Spleen (tissue), 11 donors: Measurements from ENCODE around the gene SDC1. TPM values are rescaled to one million over a fixed set of nuclear protein-coding genes. Genes with fewer than 3 reads are reported as not detected.

ENCODE experiments used
- DNase-seq: peaks from one replicate; pipeline ENCODE4 v3.0.0-alpha.2; 2020
- H3K27ac ChIP-seq, 8 donors: fragments of 200-600 bp; sonication (generic) in 7 of 8; 1 replicate in 4 of 8; 2 replicates in 4 of 8; pipeline versions ENCODE4 v1.5.0 to v1.8.0; 2016 to 2021; ENCODE audit warnings: inconsistent platforms in 4 of 8, mild to moderate bottlenecking in 4 of 8, moderate library complexity in 1 of 8
- H3K27me3 ChIP-seq, 7 donors: fragments of 200-600 bp; sonication (generic) in 6 of 7; replicated peaks in 1 of 7; 1 replicate in 4 of 7; 2 replicates in 3 of 7; pipeline versions ENCODE4 v1.5.0 to v1.8.0; 2016 to 2021; ENCODE audit warnings: inconsistent platforms in 3 of 7, mild to moderate bottlenecking in 1 of 7
- H3K36me3 ChIP-seq, 6 donors: fragments of 200-600 bp; sonication (generic) in 5 of 6; 1 replicate in 4 of 6; 2 replicates in 2 of 6; pipeline versions ENCODE4 v1.5.0 to v1.8.0; 2016 to 2021; ENCODE audit warnings: inconsistent platforms in 2 of 6
- H3K4me1 ChIP-seq, 6 donors: fragments of 200-600 bp; sonication (generic) in 5 of 6; 1 replicate in 3 of 6; 2 replicates in 3 of 6; pipeline versions ENCODE4 v1.5.0 to v1.8.0; 2016 to 2021; ENCODE audit warnings: inconsistent platforms in 3 of 6
- H3K4me3 ChIP-seq, 8 donors: fragments of 200-600 bp; sonication (generic) in 7 of 8; 1 replicate in 4 of 8; 2 replicates in 4 of 8; pipeline versions ENCODE4 v1.5.0 to v1.8.0; 2016 to 2021; ENCODE audit warnings: inconsistent platforms in 4 of 8, mild to moderate bottlenecking in 4 of 8, moderate library complexity in 2 of 8
- H3K9me3 ChIP-seq, 8 donors: fragments of 200-600 bp; sonication (generic) in 7 of 8; 1 replicate in 4 of 8; 2 replicates in 4 of 8; pipeline versions ENCODE4 v1.5.0 to v1.8.0; 2016 to 2021; ENCODE audit warnings: inconsistent platforms in 4 of 8
- POLR2A ChIP-seq, 3 donors: fragments of 450-650 bp; IDR thresholded peaks; one replicate each; pipeline ENCODE4 v1.5.1; 2017; ENCODE audit warnings: antibody characterized with exemption in 3 of 3, mild to moderate bottlenecking in 1 of 3
- POLR2AphosphoS5 ChIP-seq, 3 donors: sonication (generic); formaldehyde crosslinking; IDR thresholded peaks; one replicate each; pipeline ENCODE4 v1.5.1; 2017; ENCODE audit warnings: antibody characterized with exemption in 3 of 3
- WGBS, 5 donors: extraction: QIAGEN DNeasy Blood & Tissue Kit in 3 of 5; methylation state at CpG; one replicate each; pipeline versions ENCODE4 v1.1.5 to v1.1.7; 2013 to 2018; 5-methylcytosine and 5-hydroxymethylcytosine counted together
- intact Hi-C: fragments of 100-400 bp; cut with DNase I; formaldehyde crosslinking; loops from one replicate; pipeline ENCODE4 v1.15.0; 2023; ENCODE audit warnings: low total_unique reads
- polyA plus RNA-seq, 3 donors: library from polyadenylated mRNA; stranded (reverse); fragments of 200-250 nt; gene quantifications; one replicate each; pipeline ENCODE4 v1.2.1, GENCODE V29; 2013
- total RNA-seq, 7 donors: library from RNA; depleted of rRNA in 3 of 7; stranded (reverse); fragments of >200 nt in 3 of 7; fragmentation: NEBNext Ultra II Directional in 4 of 7; extraction: Animal tissue kit (Norgen Biotek cat#: 25700) in 4 of 7; gene quantifications; one replicate each; pipeline versions ENCODE4 v1.1.0 to v1.2.1, GENCODE V29; 2016 to 2021
- TF ChIP-seq, protein P1 (sequence below), 11 experiments: fragments of 200-600 bp in 7 of 11; fragments of 450-650 bp in 4 of 11; sonication (generic) in 4 of 11; IDR thresholded peaks in 8 of 11; conservative IDR thresholded peaks in 3 of 11; 1 replicate in 7 of 11; 2 replicates in 4 of 11; pipeline versions ENCODE4 v1.4.0 to v1.8.0; 2016 to 2021; ENCODE audit warnings: antibody characterized with exemption in 11 of 11, inconsistent platforms in 4 of 11, mild to moderate bottlenecking in 1 of 11
- donor health status: healthy with polysubstance abuse.
- donor health status: DM: no; HTN: no; CAD: no; lungs with moderate emphysema.
- donor health status: DM: no; HTN: no; CAD: no.
- donor health status: Bipolar disorder and iron deficiency.
- donor health status: healthy.
- donor health status: DM: no; HTN: no; CAD: no.
- donor health status: DM: yes; HTN: yes; CAD: no.

The SDC1 gene
- total and polyA plus RNA-seq, 10 donors, result 0.54 to 43.8 (median 15.3) TPM

DNA sequence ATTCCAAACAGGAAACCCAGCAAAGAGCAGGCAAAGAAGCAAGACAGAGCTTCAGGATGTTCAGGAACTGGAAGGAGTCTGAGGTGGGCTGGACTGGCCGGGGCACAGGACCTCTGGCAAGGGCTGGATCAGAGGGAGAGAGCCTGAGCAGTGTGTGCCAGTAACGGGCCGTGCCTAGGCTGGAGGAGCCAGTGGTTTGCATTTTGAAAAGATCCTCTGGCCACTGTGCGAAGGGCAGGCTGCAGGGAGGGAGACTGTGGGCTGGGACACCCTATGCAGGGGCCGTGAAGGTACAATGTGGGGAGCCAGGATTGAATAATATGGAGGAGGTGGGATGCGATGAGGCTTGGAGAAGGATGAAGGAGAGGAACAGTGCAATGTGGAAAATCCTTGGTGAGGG is 6.2 kb upstream of the SDC1 start:
- Histone ChIP-seq H3K27me3 (peaks cover 0 to 42% (median 12%) of the 10 kb centered on the region in 7 donors), H3K27ac (no peak overlapping the region), H3K36me3 (no peaks in the 10 kb centered on the region), H3K4me3 (no peak overlapping the region), H3K4me1 (peaks cover 0 to under 1% (median 0%) of the 10 kb centered on the region in 6 donors), H3K9me3 (no peaks in the 10 kb centered on the region)
- DNase-seq, result no peak
- intact Hi-C loops, result no loop called here
- 82 to 92% (median 86%) methylated on average over 6 of the region's 6 CpGs for WGBS, 5 donors
- TF ChIP-seq POLR2A (IDR thresholded peaks at IDR 0.05) (no peak), POLR2AphosphoS5 (IDR thresholded peaks at IDR 0.05) (no peak)
- TF ChIP-seq, protein P1, sequence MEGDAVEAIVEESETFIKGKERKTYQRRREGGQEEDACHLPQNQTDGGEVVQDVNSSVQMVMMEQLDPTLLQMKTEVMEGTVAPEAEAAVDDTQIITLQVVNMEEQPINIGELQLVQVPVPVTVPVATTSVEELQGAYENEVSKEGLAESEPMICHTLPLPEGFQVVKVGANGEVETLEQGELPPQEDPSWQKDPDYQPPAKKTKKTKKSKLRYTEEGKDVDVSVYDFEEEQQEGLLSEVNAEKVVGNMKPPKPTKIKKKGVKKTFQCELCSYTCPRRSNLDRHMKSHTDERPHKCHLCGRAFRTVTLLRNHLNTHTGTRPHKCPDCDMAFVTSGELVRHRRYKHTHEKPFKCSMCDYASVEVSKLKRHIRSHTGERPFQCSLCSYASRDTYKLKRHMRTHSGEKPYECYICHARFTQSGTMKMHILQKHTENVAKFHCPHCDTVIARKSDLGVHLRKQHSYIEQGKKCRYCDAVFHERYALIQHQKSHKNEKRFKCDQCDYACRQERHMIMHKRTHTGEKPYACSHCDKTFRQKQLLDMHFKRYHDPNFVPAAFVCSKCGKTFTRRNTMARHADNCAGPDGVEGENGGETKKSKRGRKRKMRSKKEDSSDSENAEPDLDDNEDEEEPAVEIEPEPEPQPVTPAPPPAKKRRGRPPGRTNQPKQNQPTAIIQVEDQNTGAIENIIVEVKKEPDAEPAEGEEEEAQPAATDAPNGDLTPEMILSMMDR (IDR thresholded peaks at IDR 0.05 in 8 of 11, conservative IDR thresholded peaks at IDR 0.05 in 3 of 11), result no peak

DNA sequence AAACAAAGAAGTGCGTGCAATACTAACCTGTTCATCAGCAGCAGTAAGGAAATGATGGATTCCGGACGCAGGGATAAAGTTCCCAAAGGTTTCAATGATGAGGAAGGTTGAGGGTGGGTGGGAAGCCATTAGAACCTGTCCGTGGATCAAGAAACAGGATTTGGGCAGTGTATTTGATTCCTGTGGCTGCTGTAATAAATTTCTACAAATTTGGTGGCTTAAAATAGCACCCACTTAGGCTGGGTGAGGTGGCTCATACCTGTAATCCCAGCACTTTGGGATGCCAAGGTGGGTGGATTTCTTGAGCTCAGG is 5.1 kb upstream of the SDC1 start:
- no peak for DNase-seq
- Histone ChIP-seq H3K27me3 (peaks cover 0 to 46% (median 23%) of the 10 kb centered on the region in 7 donors), H3K4me3 (no peak overlapping the region), H3K27ac (no peak overlapping the region), H3K36me3 (no peaks in the 10 kb centered on the region), H3K9me3 (no peaks in the 10 kb centered on the region), H3K4me1 (peaks cover 0 to 11% (median 8%) of the 10 kb centered on the region in 6 donors)
- TF ChIP-seq, protein P1 (IDR thresholded peaks at IDR 0.05 in 8 of 11, conservative IDR thresholded peaks at IDR 0.05 in 3 of 11), result no peak
- TF ChIP-seq POLR2A (IDR thresholded peaks at IDR 0.05) (no peak), POLR2AphosphoS5 (IDR thresholded peaks at IDR 0.05) (no peak)
- 82 to 94% (median 89%) methylated on average over 4 of the region's 4 CpGs for WGBS, 5 donors
- intact Hi-C loops, result no loop called here

DNA sequence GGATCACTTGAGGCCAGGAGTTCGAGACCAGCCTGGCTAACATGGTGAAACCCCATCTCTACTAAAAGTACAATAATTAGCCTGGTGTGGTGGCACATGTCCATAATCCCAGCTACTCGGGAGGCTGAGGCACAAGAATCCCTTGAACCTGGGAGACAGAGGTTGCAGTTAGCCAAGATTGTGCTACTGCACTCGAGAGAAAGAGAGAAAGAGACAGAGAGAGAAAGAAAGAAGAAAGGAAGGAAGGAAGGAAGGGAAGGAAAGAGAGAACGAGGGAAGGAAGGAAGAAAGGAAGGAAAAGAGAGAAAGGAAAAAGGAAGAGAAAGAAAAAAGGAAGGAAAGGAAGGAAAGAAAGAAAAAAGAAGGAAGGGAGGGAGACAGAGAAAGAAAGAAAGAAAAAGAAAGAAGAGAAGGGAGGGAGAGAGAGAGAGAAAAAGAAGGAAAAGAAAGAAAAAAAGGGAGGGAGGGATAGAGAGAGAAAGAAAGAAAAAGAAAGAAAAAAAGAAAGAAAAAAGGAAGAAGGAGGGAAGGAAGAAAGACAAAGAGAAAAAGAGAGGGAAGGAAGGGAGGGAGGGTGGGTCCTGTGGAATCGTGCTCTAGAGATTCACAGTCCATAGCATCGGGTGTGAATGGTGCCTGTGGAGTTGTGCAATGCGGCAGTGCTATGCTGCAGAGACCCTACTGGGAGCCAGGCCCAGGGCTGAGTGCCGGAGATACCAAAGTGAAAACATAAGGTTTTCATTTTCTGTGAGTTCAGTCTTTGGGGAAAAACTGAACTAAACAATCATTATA is 4.6 kb upstream of the SDC1 start:
- intact Hi-C loops, result no loop called here
- peaks cover 0 to 51% (median 29%) of the 10 kb centered on the region in 7 donors for H3K27me3 ChIP-seq
- TF ChIP-seq POLR2A (IDR thresholded peaks at IDR 0.05), result no peak
- TF ChIP-seq, protein P1 (IDR thresholded peaks at IDR 0.05 in 8 of 11, conservative IDR thresholded peaks at IDR 0.05 in 3 of 11), result no peak
- no peak for TF ChIP-seq POLR2AphosphoS5 (IDR thresholded peaks at IDR 0.05)
- peaks cover 0 to 17% (median 14%) of the 10 kb centered on the region in 6 donors for H3K4me1 ChIP-seq
- H3K4me3 ChIP-seq, result no peak overlapping the region
- WGBS, 5 donors, result 72 to 84% (median 77%) methylated on average over 8 of the region's 8 CpGs
- DNase-seq, result no peak
- H3K9me3 ChIP-seq, result no peaks in the 10 kb centered on the region
- H3K27ac ChIP-seq, result no peak overlapping the region
- H3K36me3 ChIP-seq, result no peaks in the 10 kb centered on the region

DNA sequence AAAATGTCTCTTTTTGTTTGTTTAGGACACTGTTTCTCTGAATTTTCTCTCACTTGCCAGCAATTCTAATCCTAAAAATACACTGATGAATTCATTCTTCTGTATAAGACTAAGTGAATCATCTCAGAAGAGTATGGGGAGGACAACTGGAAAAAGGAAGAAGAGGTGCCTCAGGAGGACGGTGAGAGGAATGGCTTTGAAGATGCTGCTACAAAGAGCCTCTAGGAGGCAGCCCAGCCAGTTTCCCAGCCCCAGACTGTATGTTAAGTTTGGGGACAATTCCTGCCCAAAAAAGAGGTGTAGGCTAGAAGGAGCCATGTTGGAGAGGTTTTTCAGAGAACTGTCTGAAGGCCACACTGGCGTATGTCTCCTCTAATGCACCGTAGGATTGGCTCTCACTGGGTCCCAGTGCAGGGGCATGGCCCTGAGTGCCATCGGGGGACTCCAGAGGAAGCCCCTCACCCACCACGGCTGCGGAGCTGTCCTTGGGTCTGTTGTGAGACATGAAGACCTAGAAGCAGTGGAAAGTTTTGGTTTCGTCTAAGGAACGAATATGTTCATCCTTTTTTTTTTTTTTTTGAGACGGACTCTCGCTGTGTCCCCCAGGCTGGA is 3.1 kb upstream of the SDC1 start:
- H3K36me3 ChIP-seq, result no peaks in the 10 kb centered on the region
- TF ChIP-seq, protein P1 (IDR thresholded peaks at IDR 0.05 in 8 of 11, conservative IDR thresholded peaks at IDR 0.05 in 3 of 11), result no peak
- no peak for TF ChIP-seq POLR2A (IDR thresholded peaks at IDR 0.05)
- TF ChIP-seq POLR2AphosphoS5 (IDR thresholded peaks at IDR 0.05), result no peak
- peaks cover 1 to 32% (median 28%) of the 10 kb centered on the region in 6 donors for H3K4me1 ChIP-seq
- intact Hi-C loops, result no loop called here
- H3K9me3 ChIP-seq, result no peaks in the 10 kb centered on the region
- no peak for DNase-seq
- H3K27ac ChIP-seq, result no peak overlapping the region
- peaks cover 0 to 66% (median 40%) of the 10 kb centered on the region in 7 donors for H3K27me3 ChIP-seq
- 86 to 92% (median 88%) methylated on average over 10 of the region's 10 CpGs for WGBS, 5 donors
- no peak overlapping the region for H3K4me3 ChIP-seq
